NOMO-1 treated with dmso at 0.1 percent for 144 hours (cell line): ENCODE results near the gene SYT1.
"Not testable (repeated sequence)": the region's sequence is repeated elsewhere in the genome, so short reads cannot be mapped to it uniquely, and the experiment has no call there.

Experiments
- DNase-seq: peaks from one replicate; lab custom pipeline; 2025; ENCODE audit not compliant: unreplicated experiment; lab: John Stamatoyannopoulos, UW

SYT1 gene

GRCh38 chr12:78966062-78966461 lies 101.5 kb downstream of the SYT1 start:
- DNase-seq, result no peak

- no peak for DNase-seq
Measured at GRCh38 chr12:78966926-78967325, 102.4 kb downstream of the SYT1 start.

- DNase-seq, result no peak
Measured at GRCh38 chr12:78968226-78968625, 103.7 kb downstream of the SYT1 start.

DNA sequence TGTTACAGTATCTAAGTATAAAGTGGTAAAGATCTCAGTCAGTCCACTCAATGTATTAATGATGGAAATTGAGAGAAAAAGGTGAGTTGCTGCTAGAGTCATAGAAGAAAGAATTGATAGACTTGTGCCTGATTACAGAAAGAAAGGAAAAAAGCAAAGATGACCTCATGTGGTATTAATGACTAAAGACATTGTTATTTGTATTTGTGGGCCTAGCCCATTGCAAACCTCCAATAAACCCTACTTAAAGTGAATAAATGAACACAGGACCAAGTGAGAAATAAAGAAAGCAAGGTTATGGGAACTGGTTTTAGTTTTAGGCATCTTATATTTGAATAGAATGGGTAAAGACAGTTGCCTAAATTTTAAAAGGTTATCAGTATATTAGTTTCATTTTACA lies 105.5 kb downstream of the SYT1 start:
- no peak for DNase-seq

GRCh38 chr12:78977304-78977867 lies 112.8 kb downstream of the SYT1 start:
- DNase-seq, result peak; percentile 60

DNA sequence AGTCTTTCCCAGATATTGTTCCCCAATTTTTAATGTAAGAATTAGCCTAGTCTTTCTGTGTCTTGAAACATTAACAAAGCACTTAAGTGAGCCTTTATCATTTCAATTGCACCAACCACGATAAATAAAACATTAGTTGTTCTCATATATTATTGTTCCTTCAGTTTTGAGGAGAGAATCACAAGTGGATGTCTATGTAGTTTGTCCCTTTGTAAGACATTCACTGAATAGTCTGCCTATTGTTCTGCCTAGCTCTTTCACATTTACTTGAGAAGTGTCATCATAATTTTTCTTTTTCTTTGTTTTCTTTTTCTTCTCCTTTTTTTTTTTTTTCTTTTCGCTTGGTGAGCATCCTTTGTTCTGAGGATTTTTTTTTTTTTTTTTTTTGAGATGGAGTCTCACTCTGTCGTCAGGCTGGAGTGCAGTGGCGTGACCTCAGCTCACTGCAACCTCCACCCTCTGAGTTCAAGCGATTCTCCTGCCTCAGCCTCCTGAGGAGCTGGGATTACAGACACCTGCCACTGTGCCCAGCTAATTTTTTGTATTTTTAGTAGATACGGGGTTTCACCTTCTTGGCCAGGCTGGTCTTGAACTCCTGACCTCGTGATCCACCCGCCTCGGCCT lies 129.7 kb downstream of the SYT1 start:
- DNase-seq, result no peak

DNA sequence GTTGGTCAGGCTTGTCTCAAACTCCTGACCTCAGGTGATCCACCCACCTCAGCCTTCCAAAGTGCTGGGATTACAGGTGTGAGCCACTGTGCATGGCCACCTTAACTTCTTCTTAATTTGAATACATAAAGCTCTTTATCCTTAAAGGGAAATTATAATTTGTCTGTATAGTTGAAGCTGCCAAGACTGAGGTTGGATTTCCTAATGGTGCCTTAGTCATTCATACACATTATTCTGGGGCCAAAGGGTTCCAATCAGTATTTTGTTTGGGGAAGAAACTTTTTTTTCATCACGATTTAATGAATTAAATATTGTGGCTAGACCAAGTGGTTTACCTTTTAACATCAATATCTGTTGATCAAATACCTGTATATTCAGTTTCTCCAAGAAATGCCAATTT lies 135.9 kb downstream of the SYT1 start:
- DNase-seq, result no peak

DNA sequence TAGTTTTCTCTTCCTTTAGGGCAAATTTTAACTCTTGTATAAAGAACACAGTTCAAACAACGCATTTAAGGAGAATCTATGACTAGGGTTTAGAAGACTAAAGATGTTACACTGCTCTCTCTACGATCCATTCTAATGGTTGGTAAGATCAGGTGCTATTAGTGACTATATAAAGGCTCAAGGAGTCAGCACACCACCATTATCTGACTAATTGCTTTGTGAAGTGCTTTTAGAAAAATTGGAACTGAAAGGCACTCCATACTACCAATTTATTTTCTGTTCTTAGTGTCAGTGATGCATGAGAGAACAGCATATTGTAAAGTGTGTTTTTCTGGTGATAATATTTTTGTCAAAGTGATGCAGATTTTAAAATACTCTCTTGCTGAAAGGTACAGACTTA lies 136.8 kb downstream of the SYT1 start:
- no peak for DNase-seq

GRCh38 chr12:79006306-79006705 lies 141.7 kb downstream of the SYT1 start:
- DNase-seq, result no peak

GRCh38 chr12:79008591-79008990 lies 144.0 kb downstream of the SYT1 start:
- DNase-seq, result no peak

DNA sequence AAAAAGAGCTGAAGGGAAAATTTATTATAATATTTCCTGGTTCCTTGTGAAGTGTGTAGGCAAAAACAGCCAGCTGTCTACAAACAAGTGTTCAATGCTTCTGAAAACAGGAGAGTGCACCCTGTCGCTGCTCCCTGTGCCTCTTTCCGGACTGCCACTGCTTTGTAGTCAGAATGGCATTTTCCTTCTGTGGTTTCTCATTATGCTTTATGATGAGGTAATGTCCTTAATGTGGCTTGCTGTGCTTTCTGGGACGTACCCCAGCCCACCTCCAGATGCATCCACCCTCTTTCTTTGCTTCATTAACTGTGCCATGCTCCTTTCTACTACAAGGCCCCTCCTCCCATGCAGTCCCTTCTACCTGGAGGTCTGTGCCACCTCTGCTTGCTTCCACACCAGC lies 148.1 kb downstream of the SYT1 start:
- DNase-seq, result no peak

GRCh38 chr12:79016181-79016580 lies 151.6 kb downstream of the SYT1 start:
- no peak for DNase-seq

DNA sequence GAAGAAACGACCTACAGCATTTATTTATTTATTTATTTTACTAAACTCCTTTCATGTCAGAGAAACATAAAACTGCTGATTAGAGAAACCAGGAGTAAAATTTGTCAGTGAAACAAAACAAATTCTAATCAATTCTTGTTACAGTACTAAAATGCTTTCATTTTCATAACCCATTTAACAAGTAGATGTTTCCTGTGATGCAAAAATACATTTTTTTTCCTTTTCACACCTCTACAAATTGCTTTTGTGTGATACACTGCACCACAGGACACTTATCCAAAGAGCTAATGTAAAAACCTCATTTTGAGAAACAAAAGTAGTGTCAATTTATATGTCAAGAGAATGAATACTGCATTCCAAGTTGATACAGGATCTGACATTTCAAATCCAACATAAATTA lies 155.1 kb downstream of the SYT1 start:
- no peak for DNase-seq

DNA sequence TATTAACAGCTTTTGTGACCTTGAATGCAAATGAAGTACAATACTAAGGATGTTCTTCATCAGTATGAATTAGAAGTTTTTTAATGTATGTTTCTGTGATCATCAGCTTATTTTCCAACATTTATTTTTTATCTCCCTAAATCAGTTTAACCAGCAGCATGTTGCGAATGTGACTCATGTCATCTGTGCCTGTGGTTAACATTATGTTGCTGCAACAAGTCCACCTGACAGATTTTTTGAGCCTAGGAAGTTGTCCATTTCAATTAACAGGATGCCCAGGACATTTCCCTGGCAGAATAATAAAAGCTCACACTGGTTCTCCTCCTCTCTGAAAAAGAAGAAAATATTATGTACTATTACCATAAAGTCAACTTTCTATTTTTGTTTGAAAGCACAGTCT lies 155.5 kb downstream of the SYT1 start:
- no peak for DNase-seq

DNA sequence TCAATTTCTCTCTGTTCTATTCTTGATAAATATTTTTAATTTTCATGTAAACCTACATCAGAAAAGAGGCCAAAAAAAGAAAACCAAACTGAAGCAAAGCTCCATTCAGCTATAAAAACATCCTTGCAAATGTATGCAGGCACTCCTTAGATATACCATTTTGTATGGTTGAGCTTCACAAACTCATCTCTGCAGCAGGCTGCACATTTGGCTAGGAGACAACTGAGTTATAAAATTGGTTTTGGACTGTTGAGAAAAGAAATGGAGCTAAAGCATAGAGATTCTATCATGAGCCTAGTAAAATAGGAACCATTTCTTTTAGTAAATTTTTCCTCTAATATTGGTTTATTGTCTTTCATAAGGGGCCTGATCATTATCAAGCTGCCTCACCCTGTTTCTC lies 156.4 kb downstream of the SYT1 start:
- no peak for DNase-seq

DNA sequence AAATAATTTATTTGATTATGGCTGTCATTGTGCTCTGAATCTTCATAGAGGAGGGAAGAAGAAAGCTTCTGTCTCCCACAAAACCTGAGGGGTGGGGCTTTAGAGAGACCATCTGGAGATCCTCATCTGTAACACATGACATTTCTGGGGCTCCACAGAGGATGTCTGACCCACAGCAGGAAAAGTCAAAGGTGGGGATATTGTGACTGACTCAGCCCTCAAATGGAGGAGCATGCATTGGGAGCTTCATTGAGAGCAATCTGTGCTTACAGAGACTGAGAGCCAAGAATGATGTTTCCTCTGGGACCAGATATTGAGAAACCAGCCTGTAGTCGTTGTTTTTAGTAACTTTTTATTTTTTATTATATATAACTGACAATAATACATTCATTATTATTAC lies 158.7 kb downstream of the SYT1 start:
- no peak for DNase-seq

GRCh38 chr12:79023784-79024183 lies 159.2 kb downstream of the SYT1 start:
- DNase-seq, result no peak

GRCh38 chr12:79033788-79034187 lies 169.2 kb downstream of the SYT1 start:
- no peak for DNase-seq

- DNase-seq, result not testable (repeated sequence)
Measured at GRCh38 chr12:79044748-79045147, 180.2 kb downstream of the SYT1 start.

GRCh38 chr12:79045149-79045703 lies 180.7 kb downstream of the SYT1 start:
- DNase-seq, result not testable (repeated sequence)

DNA sequence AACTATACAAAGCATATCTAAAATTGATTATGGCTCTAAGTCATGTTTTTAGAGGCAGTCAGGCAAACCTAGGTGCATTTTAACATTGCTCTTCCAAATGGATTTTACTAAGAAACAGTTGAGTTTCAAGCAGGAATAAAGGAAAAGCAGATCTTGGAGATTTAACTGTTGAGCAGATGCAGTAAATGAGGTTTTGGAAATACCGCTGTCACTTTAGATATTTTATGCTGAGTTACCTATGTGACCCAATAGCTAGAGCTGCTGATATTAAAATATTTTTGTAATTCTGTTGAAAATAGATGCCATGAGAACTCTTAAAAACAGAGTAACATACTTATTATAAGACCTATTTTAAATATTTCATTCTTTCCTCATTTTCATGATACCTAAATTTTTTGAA lies 181.4 kb downstream of the SYT1 start:
- DNase-seq, result no peak

DNA sequence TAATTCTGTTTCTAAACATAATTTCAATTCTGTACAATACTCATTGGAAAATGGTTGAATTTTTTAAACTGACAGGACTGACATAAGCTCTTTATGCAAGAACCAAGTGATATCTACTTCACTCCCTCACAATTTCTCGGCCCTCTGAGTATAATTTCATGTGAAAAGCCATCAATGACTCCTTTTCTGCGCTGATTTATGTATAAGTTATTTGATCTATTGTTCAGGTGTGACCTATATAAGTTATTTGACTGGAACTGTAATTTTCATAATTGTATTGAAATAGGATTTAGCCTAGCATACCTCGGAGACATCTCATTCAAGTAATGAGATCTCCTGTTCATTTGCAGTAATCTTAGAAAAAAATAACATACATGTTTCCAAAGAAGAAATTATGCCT lies 184.4 kb downstream of the SYT1 start:
- no peak for DNase-seq

- no peak for DNase-seq
Measured at GRCh38 chr12:79053394-79053793, 188.8 kb downstream of the SYT1 start.
